SU-DHL-6 (cell line): ENCODE data around the gene PAPSS1.

ENCODE experiments used
- H2AFZ ChIP-seq: fragments of 200-600 bp; sonication (generic); 2 replicates; pipeline ENCODE4 v1.6.1; 2014; ENCODE audit warnings: low read depth, mild to moderate bottlenecking, moderate library complexity, mixed read lengths, antibody characterized with exemption, low read length; ENCODE audit not compliant: severe bottlenecking
- H3F3A ChIP-seq: fragments of 200-600 bp; shearing (Covaris generic); 2 replicates; pipeline ENCODE4 v1.6.0; 2016; ENCODE audit warnings: antibody characterized with exemption, mild to moderate bottlenecking; ENCODE audit not compliant: insufficient read depth
- H3K27ac ChIP-seq: fragments of 200-600 bp; sonication (generic); 2 replicates; pipeline ENCODE4 v1.5.1; 2016; ENCODE audit warnings: low read depth, mild to moderate bottlenecking, low read length, moderate library complexity, mixed read lengths
- H3K27me3 ChIP-seq: fragments of 200-600 bp; sonication (generic), shearing (Covaris generic); 2 replicates; pipeline ENCODE4 v1.6.0; 2014; ENCODE audit warnings: mild to moderate bottlenecking, low read length
- H3K36me3 ChIP-seq: fragments of 200-600 bp; sonication (generic); 2 replicates; pipeline ENCODE4 v1.6.1; 2014; ENCODE audit warnings: mild to moderate bottlenecking, low read length, mixed read lengths
- H3K4me2 ChIP-seq: fragments of 300-600, 200-600 bp; shearing (Covaris generic), sonication (generic); 2 replicates; pipeline ENCODE4 v1.6.0; 2014; ENCODE audit warnings: low read length, low read depth, mild to moderate bottlenecking; ENCODE audit not compliant: poor library complexity, severe bottlenecking
- H3K4me3 ChIP-seq: fragments of 200-600 bp; sonication (generic); 2 replicates; pipeline ENCODE4 v1.5.1; 2014; ENCODE audit warnings: antibody characterized with exemption, low read length, mild to moderate bottlenecking, mixed read lengths; ENCODE audit not compliant: insufficient read depth, poor library complexity, severe bottlenecking
- H3K79me2 ChIP-seq: fragments of 200-600 bp; sonication (generic); 2 replicates; pipeline ENCODE4 v1.6.1; 2014; ENCODE audit warnings: mild to moderate bottlenecking, low read length, moderate library complexity; ENCODE audit not compliant: insufficient read depth
- H3K9ac ChIP-seq: fragments of 200-600 bp; sonication (generic); 2 replicates; pipeline ENCODE4 v1.7.0; 2014; ENCODE audit warnings: mild to moderate bottlenecking, low read length
- H3K9me2 ChIP-seq: fragments of 200-600 bp; sonication (generic); replicated peaks from 2 replicates; pipeline ENCODE4 v1.6.1; 2014; ENCODE audit warnings: low read length; ENCODE audit not compliant: insufficient read depth
- H3K9me3 ChIP-seq: fragments of 200-600 bp; sonication (generic); 2 replicates; pipeline ENCODE4 v1.6.1; 2014; ENCODE audit warnings: low read length, mixed read lengths; ENCODE audit not compliant: insufficient read depth
- H4K20me1 ChIP-seq: fragments of 200-600 bp; sonication (generic); 2 replicates; pipeline ENCODE4 v1.6.1; 2014; ENCODE audit warnings: low read depth, mild to moderate bottlenecking, antibody characterized with exemption, low read length, moderate library complexity, mixed read lengths
- EZH2phosphoT487 ChIP-seq: fragments of 200-600 bp; sonication (generic), shearing (Covaris generic); conservative IDR thresholded peaks from 2 replicates; pipeline ENCODE4 v1.6.1; 2018; ENCODE audit warnings: mild to moderate bottlenecking, antibody characterized with exemption, low read length, moderate library complexity, mixed read lengths
- TF ChIP-seq, protein P1 (sequence below): fragments of 200-600 bp; sonication (generic); IDR thresholded peaks from one replicate; pipeline ENCODE4 v1.5.1; 2017; ENCODE audit warnings: antibody characterized with exemption, mild to moderate bottlenecking, low read length, moderate library complexity; ENCODE audit not compliant: insufficient read depth, poor library complexity, severe bottlenecking

PAPSS1 gene

DNA sequence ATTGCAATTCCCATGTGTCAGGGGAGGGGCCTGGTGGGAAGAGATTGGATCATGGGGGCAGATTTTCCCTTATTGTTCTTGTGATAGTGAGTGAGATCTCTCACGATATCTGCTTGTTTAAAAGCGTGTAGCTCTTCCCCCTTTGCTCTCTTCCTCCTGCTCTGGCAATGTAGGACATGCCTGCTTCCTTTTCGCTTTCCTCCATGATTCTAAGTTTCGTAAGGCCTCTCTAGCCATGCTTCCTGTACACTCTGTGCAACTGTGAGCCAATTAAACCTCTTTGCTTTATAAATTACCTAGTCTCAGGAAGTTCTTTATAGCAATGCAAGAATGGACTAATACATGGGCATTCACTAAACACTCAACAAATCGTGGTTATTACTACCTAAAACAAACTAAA lies 37.2 kb upstream of the PAPSS1 start:
- Histone ChIP-seq H3K4me2 (no peak overlapping the region), H3K27me3 (no peaks in the 10 kb centered on the region), H2AFZ (no peak overlapping the region), H3K9me2 (no peaks in the 10 kb centered on the region), H3K36me3 (no peaks in the 10 kb centered on the region), H3K9ac (no peak overlapping the region), H4K20me1 (no peaks in the 10 kb centered on the region), H3K27ac (no peak overlapping the region), H3K4me3 (no peak overlapping the region), H3F3A (no peaks in the 10 kb centered on the region), H3K79me2 (no peaks in the 10 kb centered on the region), H3K9me3 (no peaks in the 10 kb centered on the region)
- TF ChIP-seq, protein P1, sequence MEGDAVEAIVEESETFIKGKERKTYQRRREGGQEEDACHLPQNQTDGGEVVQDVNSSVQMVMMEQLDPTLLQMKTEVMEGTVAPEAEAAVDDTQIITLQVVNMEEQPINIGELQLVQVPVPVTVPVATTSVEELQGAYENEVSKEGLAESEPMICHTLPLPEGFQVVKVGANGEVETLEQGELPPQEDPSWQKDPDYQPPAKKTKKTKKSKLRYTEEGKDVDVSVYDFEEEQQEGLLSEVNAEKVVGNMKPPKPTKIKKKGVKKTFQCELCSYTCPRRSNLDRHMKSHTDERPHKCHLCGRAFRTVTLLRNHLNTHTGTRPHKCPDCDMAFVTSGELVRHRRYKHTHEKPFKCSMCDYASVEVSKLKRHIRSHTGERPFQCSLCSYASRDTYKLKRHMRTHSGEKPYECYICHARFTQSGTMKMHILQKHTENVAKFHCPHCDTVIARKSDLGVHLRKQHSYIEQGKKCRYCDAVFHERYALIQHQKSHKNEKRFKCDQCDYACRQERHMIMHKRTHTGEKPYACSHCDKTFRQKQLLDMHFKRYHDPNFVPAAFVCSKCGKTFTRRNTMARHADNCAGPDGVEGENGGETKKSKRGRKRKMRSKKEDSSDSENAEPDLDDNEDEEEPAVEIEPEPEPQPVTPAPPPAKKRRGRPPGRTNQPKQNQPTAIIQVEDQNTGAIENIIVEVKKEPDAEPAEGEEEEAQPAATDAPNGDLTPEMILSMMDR: no peak
- TF ChIP-seq EZH2phosphoT487: no peak

DNA sequence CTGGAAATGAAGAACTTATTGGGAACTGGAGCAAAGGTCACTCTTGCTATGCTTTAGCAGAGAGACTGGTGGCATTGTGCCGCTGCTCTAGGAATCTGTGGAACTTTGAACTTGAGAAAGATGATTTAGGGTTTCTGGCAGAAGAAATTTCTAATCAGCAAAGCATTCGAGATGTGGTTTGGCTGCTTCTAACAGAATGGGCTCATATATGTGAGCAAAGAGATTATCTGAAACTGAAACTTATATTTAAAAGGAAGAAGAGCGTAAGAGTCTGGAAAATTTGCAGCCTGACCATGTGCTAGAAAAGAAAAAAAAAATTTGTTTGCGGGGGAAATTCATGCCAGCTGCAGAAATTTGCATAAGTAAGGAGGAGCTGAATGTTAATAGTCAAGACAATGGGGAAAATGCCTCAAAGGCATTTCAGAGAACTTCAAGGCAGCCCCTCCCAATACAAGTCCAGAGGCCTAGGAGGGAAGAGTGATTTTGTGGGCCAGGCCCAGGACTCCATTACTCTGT lies 35.9 kb upstream of the PAPSS1 start:
- Histone ChIP-seq H3K9me3 (no peaks in the 10 kb centered on the region), H3K4me3 (no peak overlapping the region), H2AFZ (no peak overlapping the region), H3K27ac (no peak overlapping the region), H3K36me3 (no peaks in the 10 kb centered on the region), H3K9ac (no peak overlapping the region), H3K79me2 (no peaks in the 10 kb centered on the region), H4K20me1 (no peaks in the 10 kb centered on the region), H3K9me2 (no peaks in the 10 kb centered on the region), H3K4me2 (no peak overlapping the region), H3F3A (no peaks in the 10 kb centered on the region), H3K27me3 (no peaks in the 10 kb centered on the region)
- TF ChIP-seq EZH2phosphoT487: no peak
- TF ChIP-seq, protein P1: no peak

DNA sequence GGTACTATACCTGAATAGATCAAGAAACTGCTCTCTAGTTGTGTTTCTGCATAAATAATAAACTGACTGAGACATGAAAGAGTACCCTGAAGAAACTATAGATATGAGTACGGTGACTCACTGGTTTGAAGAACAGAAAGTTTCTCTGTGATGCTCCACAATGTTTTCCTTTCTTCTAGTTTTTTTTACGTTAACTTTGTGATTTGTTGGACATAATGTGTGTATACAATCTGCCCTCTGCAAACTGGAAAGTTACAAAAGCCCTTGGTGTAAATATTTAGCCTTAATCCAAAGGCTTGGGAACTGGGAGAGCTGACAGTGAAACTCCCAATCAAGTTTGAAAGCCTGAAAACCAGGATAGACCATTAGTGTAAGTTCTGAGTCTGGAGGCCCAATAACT lies 31.6 kb upstream of the PAPSS1 start:
- Histone ChIP-seq H3K4me2 (no peak overlapping the region), H3K4me3 (no peak overlapping the region), H4K20me1 (no peaks in the 10 kb centered on the region), H3K36me3 (no peaks in the 10 kb centered on the region), H3K27me3 (no peaks in the 10 kb centered on the region), H3K79me2 (no peaks in the 10 kb centered on the region), H2AFZ (no peak overlapping the region), H3K9me3 (no peaks in the 10 kb centered on the region), H3F3A (no peaks in the 10 kb centered on the region), H3K9me2 (no peaks in the 10 kb centered on the region), H3K27ac (no peak overlapping the region), H3K9ac (no peak overlapping the region)
- TF ChIP-seq, protein P1: no peak
- TF ChIP-seq EZH2phosphoT487: no peak
